HG02763 (cell line): Measurements from ENCODE around the gene C12orf56.

Experiments
- ATAC-seq: cut with Tn5 transposase; IDR thresholded peaks from one replicate; pipeline ENCODE4 v1.9.1; 2021; ENCODE audit warnings: mild to moderate bottlenecking, moderate library complexity; ENCODE audit not compliant: unreplicated experiment

Gene C12orf56

GRCh38 chr12:64390275-64390851 is at the start of gene C12orf56:
Gene C12orf56, minus strand, starts transcription at chr12:64390758. Its CDS starts 193 bp downstream, at chr12:64390565.
- ATAC-seq, result no peak

- ATAC-seq, result no peak
Observed at GRCh38 chr12:64440100-64440499, 49.5 kb upstream of the C12orf56 start.

GRCh38 chr12:64433915-64434314 is 43.4 kb upstream of the C12orf56 start:
- ATAC-seq, result no peak

- ATAC-seq, result no peak
Observed at GRCh38 chr12:64431791-64432190, 41.2 kb upstream of the C12orf56 start.

- no peak for ATAC-seq
Observed at GRCh38 chr12:64430886-64431285, 40.3 kb upstream of the C12orf56 start.

GRCh38 chr12:64428956-64429355 is 38.4 kb upstream of the C12orf56 start:
- ATAC-seq, result no peak

GRCh38 chr12:64427988-64428387 is 37.4 kb upstream of the C12orf56 start:
- ATAC-seq, result no peak

- ATAC-seq, result no peak
Observed at GRCh38 chr12:64419696-64420095, 29.1 kb upstream of the C12orf56 start.

- no peak for ATAC-seq
Observed at GRCh38 chr12:64418209-64418608, 27.7 kb upstream of the C12orf56 start.

GRCh38 chr12:64413884-64414283 is 23.3 kb upstream of the C12orf56 start:
- ATAC-seq, result no peak

GRCh38 chr12:64412459-64412858 is 21.9 kb upstream of the C12orf56 start:
- no peak for ATAC-seq

GRCh38 chr12:64411427-64411826 is 20.9 kb upstream of the C12orf56 start:
- no peak for ATAC-seq

GRCh38 chr12:64407342-64408223 is 17.0 kb upstream of the C12orf56 start:
- no peak for ATAC-seq

GRCh38 chr12:64404470-64405256 is 14.1 kb upstream of the C12orf56 start:
- peak; percentile 24 for ATAC-seq

GRCh38 chr12:64403707-64404469 is 13.3 kb upstream of the C12orf56 start, which contains the start of gene XPOT:
Gene XPOT, plus strand, starts transcription at chr12:64404392. Its CDS starts 5,644 bp downstream, at chr12:64410036.
- ATAC-seq, result peak; percentile 96

GRCh38 chr12:64402181-64402580 is 11.6 kb upstream of the C12orf56 start:
- no peak for ATAC-seq

GRCh38 chr12:64400041-64400440 is 9.5 kb upstream of the C12orf56 start:
- ATAC-seq, result no peak

GRCh38 chr12:64395739-64396138 is 5.2 kb upstream of the C12orf56 start:
- no peak for ATAC-seq

GRCh38 chr12:64392221-64392620 is 1.7 kb upstream of the C12orf56 start:
- ATAC-seq, result no peak

GRCh38 chr12:64389154-64389553 is 1.4 kb downstream of the C12orf56 start:
- ATAC-seq, result no peak
